Measurements from ENCODE around the gene ABCA2.
A peak's percentile ranks its signal among the peaks of the same experiment; 100 is the strongest.

The ABCA2 gene

DNA sequence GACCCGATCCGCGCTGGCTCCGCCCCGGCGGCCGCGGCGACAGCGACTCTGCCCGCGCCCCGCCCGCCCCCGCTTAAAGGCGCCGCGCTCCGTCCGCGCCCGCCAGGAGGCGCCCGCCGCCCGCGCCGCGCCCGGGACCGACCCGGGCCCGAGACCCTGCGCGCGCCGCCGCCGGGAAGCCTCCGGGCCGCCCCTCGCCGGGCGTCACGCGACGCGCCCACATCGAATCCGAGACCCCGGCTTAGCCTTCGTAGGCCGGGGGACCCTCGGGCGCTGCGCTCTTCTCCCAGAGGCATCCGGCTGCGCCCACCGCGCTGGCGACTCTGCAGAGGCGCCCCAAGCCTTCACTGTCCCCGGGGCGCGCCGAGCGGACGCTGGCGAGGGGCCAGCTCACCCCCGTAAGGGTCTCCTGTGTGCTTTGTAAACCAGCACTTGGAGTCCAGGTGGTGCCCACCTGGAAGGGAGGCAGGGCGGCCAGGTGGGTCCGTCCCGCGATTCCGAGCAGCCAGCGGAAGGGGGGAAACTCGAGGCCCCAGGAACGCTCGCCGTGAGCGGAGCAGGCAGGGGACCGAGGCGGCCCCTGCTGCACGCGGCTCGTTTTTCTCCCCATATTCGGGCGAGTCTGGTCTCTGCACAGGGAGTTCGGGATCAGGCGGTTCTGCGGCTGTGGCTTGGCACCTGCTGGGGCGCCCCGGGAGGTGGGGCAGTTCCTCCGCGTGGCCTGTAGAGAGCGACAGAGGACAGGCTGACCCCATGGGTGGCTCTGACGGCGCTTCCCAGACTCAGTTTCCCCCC lies 423 bp upstream of the ABCA2 start:
- DNase-seq, result peak in 1 of 2 experiments; percentile 77

DNA sequence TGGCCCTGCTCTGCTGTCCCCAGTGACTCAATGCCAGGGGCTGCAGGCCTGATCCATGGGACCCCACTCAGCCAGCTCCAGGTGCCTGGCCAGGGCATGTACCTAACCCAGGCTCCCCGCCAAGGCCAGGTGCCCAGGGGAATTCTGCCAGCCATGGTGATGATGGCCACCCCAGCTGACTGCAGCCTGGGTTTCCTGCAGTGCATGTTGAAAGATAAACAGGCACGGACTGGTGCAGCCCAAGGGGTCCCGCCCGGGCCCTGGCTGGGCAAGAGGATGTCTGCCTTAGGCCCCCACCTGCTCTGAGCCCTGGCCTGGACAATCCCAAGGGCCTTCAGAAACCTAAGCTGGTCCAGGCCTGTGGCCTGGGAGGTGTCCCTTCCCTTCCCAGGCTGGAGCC lies 1.2 kb downstream of the ABCA2 start:
- no peak for DNase-seq

- no peak for DNase-seq
Observed at GRCh38 chr9:137026384-137026783, 1.7 kb downstream of the ABCA2 start.

DNA sequence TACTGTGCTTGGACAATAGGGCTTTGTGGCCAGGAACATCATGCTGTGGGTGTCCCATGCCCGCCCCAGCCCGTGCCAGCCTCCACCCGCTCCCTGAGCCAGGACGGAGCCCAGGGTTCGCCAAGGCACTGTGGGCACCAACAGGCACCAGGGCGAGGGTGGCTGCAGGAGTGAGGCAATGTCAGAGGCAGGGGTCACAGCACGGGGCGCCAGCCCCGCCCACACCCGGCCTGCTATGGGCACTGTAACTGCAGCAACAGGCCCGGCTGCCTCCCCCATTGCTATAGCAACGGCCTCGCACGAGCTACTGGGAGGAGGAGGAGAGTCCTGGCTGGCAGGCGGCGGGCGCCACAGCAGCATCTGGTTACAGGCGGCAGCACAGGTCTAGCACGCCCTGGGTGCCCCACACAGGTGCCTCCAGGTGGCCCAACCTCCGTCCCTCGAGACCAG lies 2.5 kb downstream of the ABCA2 start:
- DNase-seq, result peak; percentile 72 to 93

DNA sequence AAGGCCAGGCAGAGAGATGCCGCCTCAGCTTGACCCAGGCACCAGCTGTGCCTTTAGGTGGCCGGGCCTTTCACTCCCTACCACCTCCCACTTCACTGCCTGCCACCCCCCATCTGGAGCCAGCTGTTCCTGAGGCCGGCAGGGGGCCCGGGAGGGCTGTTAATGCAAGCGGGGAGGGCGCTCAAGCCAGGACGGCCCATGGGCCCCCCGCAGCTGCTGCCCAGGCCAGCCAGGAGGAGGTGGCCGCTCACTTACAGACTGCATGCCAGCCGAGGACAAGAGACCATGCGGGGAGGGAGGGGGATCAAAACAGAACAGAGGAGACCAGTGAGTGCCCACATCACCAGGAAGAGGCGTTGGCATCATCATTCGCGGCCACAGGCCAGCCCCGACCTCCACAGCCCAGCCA lies 4.5 kb downstream of the ABCA2 start:
- DNase-seq, result no peak

DNA sequence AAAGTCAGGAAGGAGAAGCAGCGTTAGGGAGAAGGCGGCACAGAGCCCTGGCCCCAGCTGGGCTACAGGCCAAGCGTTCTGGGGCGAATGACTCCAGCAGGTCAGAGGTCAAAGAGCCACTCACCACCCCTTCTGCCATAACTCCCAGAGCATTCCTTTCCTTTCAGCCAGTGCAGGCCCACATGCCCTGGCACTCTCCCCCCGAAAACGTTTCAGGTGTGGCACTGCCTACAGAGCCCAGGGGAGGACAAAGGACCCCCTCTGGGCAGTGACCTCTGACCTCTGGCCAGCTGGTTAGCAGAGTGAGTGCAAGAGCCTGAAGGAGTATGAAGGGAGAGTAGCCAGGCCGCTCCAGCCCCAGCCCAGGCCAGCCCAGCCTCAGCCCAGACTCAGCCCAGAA lies 4.9 kb downstream of the ABCA2 start:
- no peak for DNase-seq

- DNase-seq, result no peak
Observed at GRCh38 chr9:137022662-137023008, 5.4 kb downstream of the ABCA2 start.

DNA sequence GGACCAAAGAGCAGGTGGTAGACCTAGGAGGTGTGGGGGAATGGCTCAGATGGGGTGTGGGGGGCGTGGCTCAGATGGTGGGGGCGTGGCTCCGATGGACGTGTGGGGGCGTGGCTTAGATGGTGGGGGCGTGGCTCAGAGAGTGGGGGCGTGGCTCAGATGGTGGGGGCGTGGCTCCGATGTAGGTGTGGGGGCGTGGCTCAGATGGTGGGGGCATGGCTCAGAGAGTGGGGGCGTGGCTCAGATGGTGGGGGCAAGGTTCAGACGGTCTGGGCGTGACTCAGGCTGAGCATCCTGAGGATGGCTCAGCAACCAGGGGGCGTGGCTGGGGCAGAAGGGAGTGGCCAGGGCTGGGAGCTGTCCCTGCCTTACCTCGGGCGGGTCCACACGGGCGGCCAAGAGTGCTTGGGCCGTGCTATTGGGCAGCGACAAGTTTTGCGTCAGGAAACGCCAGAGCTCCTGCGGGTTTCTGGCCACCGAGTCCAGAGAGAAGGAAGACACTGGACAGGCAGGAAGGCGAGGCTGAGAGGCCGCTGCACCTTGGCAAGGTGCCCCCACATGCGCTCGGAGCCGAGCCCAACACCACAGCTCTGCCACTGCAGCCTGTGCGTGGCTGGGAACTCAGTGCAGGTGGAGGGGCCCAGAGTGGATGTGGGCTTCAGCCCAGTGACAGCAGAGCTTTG lies 5.9 kb downstream of the ABCA2 start:
- DNase-seq, result peak in 1 of 2 experiments; percentile 86

- no peak for DNase-seq
Observed at GRCh38 chr9:137021568-137021978, 6.5 kb downstream of the ABCA2 start.

DNA sequence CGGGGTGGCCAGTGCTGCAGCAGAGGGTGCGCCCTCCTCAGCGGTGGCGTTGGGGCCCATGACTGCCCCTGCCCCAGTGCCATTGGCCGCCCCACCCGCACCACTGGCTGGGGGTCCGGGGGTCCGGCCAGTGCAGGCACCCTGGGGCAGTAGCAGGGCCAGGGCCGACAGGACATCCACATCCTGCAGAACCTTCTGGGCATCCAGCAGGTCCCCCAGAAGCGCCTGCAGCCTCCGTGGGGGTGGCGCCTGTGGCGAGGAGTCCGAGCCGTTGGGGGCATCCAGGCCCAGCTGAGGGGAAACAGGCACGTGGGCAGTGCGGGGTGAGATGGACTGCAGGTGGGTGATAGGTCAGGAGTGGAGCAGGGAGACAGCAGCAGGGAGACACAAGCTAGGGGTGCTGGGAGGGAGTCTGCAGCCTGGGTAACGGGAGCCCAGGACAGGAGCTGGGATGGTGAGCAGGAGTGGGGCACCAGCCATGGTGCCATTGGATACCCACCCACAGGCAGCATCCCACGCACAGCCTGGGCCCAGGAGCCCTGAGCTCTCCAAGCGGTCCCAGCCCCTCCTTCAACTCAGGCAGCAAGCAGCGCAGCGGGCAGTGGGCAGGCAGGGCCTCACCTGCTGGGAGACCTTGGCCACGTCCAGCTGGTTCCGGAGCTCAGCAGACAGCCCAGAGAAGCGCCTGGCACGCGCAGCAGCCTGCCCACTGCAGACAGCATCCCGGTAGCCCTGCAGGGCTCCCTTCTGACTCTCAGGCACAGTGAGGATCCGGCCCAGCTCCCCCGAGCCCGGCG lies 7.1 kb downstream of the ABCA2 start:
- DNase-seq, result no peak

DNA sequence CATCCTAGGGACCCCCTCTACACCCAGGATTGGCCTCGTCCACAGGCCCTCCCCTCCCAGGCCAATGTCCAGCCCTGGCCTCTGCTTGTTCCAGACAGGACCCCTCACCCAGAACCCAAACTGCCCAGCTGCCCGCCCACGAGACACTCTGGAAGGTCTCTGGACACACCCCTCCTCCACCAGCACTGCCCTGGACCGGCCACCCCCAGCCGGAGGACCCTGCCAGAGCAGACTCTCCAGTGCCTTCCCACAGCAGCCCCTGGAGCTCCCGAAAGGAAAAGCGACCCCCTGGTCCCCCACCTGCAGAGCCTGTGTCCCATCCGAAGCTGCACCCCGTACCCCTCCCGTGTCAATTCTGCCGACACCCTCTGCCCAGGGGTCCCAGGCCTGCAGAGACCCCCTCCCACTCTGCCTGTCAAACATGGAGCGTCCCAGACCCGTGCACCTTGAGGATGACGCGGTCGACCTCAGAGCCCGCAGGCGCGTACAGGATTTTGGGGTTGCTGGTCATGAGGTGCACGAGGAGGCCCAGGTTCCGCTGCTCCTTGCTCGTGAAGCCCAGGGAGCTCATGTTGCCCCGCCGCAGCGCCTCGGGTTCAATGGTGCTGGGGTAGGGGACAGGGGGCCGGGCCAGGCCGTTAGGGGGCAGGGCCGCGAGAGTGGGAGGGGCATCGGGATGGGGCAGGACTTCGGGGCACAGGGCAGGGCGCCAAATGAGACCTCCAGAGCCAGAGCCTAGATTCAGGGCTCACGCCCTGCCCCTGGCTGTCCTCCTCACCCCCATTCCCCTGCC lies 8.0 kb downstream of the ABCA2 start:
- DNase-seq, result no peak

DNA sequence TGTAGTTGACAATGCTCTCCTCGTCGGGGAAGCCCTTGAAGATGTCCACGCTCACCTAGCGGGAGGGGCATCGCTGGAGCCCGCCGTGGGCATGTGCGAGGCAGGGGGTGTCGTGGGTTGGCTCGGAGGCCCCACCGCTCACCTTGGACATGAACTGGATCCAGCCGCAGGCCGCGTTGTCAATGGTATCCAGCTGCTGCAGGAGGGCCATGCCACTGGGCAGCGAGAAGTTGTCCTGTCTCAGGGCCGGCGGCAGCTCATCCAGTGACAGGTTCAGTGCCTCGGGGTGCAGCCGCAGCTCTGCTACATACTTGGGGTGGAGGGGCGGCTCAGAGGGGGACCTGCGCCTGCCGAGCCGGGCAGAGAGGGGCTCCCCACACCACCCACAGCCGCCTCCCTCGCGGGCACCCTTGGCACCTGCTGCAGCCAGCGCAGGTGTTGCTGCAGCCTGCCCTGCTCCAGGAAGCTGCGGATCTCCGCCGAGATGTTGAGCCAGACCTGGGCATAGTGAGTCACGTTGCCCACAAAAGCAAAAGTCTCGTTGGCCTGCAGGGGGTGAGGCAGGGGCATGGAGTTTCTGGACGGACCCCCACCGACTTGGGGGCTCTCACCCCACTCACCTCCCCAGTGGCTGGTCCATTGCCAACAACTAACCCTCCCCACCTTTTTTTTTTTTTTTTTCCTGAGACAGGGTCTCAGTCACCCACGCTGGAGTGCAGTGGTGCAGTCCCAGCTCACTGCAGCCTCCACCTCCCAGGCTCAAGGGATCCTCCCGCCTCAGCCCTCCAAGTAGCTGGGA lies 9.1 kb downstream of the ABCA2 start:
- no peak for DNase-seq

DNA sequence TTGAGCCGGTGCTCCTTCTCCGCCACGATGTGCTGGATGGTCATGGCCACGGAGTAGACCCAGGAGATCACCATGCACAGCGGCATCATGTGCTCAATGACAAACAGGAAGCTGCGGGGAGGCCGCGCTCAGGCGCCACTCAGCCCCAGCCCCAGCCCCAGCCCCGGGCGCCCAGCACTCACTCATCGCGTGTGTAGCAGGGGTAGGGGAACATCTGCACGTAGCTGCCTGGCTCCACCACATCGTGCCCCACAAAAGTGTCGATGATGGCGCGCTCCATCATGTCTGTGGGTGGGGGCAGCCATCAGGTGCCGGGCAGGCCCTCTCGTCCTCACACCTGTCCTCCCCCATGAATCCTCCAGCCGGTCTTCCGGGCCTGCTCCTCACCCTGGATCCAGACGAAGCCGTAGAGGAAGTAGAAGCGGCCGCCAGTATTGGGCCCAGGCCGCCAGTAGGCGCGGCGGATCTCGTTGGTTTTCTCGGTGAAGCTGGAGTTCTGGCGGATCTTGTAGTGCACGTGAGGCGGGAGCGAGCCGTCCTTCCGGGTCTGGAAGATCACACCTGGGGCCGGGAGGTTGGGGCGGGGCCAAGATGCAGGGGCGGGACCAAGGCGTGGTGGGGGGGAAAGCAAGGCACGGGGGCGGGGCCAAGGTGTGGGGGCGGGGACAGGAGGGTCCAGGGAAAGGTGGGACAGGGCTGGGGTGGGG lies 10.1 kb downstream of the ABCA2 start:
- DNase-seq, result no peak

GRCh38 chr9:137017071-137017470 lies 11.0 kb downstream of the ABCA2 start:
- no peak for DNase-seq

- no peak for DNase-seq
Observed at GRCh38 chr9:137016436-137016835, 11.6 kb downstream of the ABCA2 start.

DNA sequence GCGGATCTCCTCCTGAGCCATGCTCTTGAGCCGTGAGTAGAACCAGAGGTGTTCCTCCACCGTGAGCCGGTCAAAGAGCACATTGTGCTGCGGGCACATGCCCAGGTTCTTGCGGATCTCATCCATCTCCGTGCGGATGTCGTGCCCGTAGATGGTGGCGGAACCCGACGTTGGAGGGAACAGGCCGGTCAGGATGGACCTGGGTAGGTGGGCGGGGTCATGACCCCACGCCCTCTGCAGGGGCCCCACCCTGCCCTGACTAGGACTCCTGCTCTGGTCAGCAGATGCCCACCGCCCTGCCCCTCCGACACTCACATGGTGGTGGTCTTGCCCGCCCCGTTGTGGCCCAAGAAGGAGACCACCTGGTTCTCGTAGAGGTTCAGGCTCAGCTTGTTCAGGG lies 12.1 kb downstream of the ABCA2 start:
- DNase-seq, result no peak

GRCh38 chr9:137015540-137015930 lies 12.5 kb downstream of the ABCA2 start:
- no peak for DNase-seq

DNA sequence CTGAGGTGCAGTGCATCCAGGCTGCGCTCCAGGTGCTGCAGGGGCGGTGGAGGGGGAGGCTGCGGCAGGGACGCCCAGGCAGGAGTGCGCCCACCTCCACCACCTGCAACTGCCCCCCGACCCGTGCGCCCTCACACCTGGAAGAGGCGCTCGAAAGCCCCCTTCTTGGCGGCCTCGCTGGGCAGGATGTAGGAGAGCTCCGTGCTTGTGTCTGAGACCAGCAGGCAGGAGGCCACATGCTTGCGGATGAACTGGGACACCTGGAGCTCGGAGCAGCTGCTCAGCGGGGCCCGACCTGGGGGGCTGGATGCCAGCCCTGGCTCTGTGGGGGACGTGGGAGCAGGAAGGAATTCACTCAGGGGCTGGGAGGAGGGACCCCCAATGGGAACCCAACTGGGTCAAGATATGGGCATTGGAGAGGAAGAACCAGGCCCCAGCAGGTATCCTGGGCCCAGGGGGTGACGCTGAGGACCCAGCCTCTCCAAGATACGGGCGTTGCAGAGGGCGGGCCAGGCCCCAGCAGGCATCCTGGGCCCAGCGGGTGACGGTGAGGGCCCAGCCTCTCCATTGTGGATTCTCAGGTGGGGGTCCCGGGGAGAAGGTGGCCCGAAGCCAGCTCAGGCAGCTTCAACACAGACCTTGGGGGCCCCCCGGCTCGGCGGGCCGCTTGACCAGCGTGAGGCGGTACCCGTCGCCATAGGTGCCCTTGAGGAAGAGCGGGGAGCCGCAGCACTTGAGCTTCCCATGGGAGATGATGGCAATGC lies 13.1 kb downstream of the ABCA2 start:
- no peak for DNase-seq

DNA sequence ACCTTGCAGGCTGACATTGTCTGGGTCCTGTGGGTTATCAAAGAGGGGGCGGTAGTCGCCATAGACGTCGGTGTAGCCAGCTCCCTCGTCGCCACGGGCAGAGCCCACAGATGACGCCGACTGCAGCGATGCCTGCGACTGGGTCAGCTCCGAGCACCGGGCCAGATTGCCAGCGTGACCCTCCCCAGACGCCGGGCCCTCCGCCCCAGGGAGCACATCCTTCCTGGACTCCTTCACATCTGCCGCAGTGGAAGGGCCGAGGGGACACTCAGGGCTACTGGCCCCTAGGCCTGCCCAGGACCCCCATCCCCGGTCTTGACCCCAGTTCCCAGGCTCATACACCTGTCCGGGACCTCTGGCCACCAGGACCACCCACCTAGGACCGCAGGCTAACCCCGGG lies 13.9 kb downstream of the ABCA2 start:
- DNase-seq, result no peak

DNA sequence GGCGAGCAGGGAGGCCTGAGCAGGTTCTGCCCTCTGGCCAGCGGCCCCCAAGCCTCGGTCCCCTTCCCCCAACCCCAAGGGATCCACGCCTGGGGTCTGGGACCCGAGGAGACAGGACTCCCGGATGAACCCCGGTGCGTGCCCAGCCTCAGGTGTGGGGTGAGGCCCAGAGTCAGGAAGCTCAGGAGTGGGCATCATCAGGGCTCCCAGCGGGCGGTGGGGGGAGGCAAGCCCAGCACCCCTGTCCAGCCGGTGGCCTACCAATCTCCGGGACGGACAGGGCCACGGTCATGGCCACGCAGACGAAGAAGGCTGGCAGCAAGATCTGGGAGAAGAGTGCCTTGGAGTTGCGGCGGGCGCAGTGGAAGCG lies 14.5 kb downstream of the ABCA2 start:
- DNase-seq, result no peak
